ENCODE measurements around the gene L3MBTL3.
"Not testable (repeated sequence)": the region's sequence is repeated elsewhere in the genome, so short reads cannot be mapped to it uniquely, and the experiment has no call there.

Gene L3MBTL3

DNA sequence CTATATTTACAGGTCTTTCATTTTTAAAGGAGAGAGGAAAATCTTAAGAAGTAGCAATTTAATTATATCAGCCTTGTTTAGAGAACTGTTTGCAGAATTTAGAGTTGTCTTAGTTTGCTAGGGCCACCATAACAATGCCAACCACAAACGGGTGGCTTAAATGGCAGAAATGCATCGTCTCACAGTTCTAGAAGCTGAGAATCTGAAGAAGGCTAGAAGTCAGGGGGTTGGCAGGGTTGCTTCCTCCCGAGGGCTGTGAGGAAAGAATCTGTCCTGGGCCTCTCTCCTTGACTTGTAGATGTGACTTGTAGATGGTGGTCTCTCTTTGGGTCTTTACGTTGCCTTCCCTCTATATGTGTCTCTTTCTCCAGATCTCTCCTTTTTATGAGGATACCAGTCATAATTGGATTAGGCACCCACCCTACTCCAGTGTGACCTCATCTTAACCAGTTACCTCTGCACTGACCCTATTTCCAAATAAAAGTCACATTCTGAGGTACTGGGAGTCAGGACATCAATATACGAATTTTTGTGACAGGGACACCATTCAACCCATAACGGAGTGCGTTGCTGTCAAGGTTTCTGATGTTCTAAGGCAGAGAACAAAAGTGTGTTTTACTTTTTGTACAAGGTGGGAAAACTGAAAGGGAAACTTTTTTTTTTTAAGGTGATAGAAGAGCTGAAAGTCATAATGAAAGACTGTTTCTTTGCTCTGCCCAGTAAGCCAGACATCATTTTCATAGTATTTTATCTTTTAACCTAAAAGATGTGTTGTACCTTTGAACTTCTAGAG lies 119.9 kb downstream of the L3MBTL3 start:
- no peak for DNase-seq (ENCODE audit: low read depth in 2 of 2)

DNA sequence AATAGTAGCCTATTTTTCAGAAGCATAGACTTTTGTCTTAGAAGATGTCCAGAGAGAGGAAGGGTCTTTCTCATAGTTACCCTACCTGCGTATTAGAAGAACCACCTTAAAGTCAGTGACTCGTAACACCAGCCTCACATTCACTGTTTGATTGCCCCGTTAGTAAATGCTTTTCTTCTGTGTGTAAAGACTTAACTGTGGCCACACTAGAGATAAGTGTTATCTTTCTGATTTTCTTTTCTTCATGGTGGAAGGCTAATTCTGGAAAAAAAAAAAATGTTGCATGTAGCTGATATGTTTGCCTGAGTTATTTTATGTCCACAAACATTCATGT lies 120.5 kb downstream of the L3MBTL3 start:
- no peak for DNase-seq (ENCODE audit: low read depth in 2 of 2)

DNA sequence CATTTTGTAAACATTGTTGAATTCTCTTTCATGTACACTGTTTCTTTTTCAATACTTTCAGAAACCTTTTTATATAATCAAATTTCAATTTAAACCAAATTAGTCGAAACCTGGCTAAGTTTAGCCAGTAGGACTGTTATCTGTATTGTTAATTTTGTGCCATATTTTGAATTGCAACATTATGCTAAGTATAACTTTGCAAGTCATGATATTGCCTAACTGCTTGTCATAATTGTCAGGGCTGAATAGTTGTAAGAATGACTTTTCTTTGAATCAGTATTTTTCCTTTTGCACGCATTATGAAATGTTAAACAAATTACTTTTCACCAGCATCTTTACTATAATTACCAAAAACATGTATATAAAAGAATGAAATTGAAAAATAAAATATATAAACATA lies 121.7 kb downstream of the L3MBTL3 start:
- DNase-seq (ENCODE audit: low read depth in 2 of 2): no peak

DNA sequence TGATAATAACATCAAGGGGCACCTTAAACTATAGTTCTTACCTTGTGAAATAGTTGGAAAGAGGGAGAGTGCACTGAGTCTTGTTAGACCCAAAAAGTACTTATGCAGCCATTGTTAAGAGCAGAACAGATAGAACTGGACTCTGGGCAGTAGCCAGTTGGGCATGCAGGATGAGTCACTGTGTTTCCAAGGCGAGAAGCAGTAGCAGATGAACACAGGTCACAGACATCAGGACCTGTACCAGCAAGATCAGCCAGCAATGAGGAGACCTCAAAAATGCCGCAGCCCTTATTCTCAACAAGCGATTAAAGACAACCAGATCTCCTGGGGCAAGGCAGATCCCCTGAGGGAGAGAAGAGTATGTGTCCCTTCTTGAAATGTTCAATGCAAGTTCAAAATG lies 125.3 kb downstream of the L3MBTL3 start:
- DNase-seq (ENCODE audit: low read depth in 2 of 2): no peak

DNA sequence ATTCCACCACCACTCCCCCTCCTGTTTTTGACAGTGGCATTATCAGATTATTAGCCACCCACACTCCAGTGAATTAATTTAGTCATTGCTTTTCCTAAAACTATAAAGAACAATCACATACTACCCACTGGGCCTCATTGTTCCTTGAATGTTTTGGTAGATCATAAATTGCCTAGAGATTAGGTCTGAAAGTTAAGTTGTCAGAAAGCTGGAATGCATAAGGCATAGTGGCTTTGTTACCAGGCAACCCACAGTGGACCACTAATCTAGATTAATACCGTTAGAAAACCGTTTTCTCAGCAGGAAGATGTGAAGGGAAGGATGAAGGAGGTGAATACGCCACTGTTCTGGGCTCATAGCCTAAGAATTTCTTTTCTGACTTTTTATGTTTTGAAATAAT lies 128.7 kb downstream of the L3MBTL3 start:
- no peak for DNase-seq (ENCODE audit: low read depth in 2 of 2)

DNA sequence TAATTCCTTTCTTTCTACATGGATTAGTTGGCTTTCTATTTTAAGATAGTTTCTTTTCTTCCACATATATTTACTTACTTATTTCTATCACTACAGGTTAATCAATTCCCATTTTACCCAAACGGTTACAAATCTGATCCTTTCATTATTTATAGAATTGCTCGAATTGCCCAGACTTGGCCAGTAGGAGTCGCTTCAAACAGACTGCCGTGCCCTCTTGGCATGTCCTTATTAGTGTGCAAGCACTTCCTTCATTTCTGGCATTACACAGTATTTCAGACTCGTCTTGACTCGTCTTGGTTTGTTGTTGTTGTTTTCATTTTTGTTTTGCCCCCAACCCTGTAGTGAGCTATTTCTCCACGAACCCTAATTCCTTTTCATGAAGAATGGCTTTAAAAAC lies 129.8 kb downstream of the L3MBTL3 start:
- DNase-seq (ENCODE audit: low read depth in 2 of 2): no peak

DNA sequence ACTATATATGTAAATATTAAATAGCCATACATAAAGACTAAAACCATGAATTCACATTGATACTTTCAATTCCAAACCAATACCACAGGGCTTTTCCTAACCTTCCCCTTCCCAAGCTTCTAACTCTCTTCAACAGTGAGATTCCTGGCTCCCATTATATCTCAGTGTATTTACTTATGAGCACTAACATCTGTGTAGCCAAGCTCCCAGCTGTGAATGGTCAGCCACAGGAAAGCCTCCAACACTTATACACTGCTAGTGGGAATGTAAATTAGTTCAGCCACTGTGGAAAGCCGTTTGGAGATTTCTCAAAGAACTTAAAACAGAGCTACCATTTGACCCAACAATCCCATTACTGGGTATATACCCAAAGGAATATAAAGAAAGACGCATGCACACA lies 130.6 kb downstream of the L3MBTL3 start:
- DNase-seq (ENCODE audit: low read depth in 2 of 2): not testable (repeated sequence)

DNA sequence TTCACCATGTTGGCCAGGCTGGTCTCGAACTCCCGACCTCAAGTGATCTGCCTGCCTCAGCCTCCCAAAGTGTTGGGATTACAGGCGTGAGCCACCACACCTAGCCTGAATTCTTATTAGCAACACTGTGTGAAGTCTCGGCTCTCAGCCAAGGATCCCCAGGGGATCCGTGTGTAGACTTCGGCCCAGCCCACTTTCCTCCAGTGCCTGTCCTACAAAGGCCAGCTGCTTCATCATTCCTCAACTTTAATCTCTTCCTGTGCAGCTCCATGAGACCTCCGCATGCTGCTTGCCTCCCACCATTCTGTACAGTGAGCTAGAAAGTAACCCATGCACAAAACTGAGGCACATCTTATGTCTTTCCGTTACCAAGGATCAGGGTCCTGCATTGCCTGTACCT lies 132.5 kb downstream of the L3MBTL3 start:
- no peak for DNase-seq (ENCODE audit: low read depth in 2 of 2)

DNA sequence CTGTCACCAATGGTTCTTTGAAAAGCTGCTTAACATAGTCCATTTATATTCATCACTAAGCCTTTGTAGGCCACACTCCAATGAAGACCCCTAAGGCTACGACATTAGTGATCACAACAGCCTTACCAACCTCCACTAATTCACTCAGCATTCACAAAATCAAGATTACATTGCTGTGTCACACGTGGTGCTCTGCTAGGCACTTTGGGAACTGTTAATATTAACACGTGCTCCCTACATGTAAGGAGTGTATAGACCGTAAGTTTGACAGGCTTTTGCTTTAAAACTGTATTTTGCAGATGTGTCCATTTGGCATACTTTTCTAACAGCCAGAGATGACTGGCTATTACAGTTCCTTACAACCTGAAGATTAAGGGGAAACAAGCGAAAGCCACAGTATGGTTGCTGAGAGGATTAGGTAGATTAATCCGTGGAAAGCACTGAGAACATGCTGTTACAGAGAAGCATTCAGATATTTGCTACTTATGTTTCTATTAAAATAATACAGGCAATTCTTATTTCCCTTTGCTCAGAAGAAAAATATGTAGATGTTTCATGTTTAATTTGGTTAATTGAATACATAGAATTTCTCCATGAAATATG lies 134.6 kb downstream of the L3MBTL3 start:
- DNase-seq (ENCODE audit: low read depth in 2 of 2): no peak

DNA sequence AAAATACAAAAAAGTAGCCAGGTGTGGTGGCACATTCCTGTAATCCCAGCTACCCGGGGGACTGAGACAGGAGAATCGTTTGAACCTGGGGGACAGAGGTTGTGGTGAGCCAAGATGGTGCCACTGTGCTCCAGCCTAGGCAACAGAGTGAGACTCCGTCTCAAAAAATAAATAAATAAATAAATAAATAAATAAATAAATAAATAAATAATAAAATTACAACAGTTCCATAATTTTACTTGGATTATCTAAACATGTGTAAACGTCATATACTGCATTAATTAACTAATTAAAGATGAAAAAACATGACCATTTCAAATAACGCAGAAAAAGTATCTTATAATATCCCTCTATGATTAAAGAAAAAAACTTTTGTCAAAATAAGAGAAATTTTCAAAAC lies 138.5 kb downstream of the L3MBTL3 start:
- no peak for DNase-seq (ENCODE audit: low read depth in 2 of 2)

DNA sequence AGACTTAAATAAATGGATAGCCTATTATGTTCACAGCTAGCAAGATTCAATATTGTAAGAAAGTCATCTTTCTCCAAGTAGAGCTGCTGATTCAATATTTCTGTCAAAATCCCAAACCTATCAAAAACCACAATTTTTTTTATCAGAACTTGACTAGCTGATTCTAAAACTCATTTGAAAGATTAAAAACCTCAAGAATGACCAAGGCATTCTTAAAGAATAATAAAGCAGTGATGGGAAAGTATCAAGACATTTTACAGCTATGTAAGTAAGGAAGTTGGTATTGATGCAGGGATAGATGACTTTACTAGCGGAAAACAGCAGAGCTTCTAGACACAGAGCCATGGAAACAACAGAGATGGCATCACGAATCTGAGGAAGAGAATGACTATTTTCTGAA lies 139.7 kb downstream of the L3MBTL3 start:
- DNase-seq (ENCODE audit: low read depth in 2 of 2): no peak

DNA sequence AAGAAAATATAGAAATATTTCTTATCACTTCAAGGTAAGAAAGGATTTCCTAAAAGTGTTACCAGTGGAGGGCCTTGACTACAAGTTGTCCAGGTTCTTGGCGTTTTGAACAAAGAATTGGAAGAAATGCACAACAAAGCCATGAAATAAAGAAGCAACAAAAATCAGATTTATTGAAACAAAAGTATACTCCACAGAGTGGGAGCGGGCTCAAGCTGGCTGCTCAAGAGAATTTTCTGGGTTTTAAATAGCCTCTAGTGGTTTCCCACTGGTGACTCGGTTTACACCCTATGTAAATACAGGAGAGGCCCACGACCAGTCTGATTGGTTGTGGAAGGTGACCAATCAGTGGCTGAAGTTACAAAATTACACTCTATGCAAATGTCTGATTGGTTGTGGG lies 140.2 kb downstream of the L3MBTL3 start:
- no peak for DNase-seq (ENCODE audit: low read depth in 2 of 2)

DNA sequence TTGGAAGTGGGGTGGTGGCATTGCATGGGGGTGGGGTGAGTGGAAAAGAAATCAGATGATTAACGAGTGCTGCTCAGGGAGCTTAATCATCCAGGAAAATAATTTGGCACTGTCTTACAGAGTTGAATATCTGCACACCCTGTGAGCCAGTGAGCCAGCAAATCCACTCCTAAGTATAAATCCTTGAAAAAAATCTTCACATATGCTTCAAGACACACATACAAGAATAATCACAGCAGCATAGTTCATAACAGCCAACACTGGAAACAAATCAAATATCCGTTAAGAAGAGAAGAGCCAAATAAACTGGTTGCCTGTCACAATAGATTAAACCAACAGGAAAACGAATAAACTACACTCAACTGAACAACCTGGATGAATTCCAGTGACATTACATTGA lies 141.6 kb downstream of the L3MBTL3 start:
- DNase-seq (ENCODE audit: low read depth in 2 of 2): no peak

DNA sequence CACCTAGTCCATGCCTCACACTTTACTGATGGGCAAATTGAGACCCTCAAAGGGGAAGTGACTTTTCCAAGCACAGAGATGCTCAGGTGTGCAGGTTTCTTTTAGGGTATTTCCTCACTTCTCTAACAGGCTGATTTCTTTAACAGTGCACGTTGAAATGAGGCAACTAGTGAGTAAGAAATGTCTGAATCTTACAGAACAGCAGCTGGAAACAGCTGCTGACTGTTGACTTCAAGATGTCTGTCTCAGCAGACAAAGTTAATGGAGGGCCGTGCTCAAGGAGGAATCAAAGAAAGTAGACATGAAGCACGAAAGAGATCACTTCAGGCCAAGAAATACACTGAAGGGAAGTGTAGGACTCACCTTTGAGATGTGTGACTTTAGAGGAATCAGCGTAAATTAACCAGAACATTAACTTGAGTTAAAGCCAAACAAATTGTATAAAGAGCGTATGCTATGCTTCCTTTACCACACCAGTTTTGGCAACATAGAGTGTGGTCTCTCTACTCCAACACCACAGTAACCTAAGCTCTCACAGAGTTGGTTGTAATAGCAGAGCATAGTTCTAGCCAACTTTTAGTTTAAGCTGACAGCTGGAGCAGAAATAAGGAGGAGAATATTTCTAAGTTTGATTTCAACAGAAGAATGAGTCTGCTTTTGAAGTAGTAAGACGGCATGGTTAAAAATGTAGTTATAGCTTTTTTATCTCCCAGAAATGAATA lies 143.5 kb downstream of the L3MBTL3 start:
- DNase-seq (ENCODE audit: low read depth in 2 of 2): no peak

DNA sequence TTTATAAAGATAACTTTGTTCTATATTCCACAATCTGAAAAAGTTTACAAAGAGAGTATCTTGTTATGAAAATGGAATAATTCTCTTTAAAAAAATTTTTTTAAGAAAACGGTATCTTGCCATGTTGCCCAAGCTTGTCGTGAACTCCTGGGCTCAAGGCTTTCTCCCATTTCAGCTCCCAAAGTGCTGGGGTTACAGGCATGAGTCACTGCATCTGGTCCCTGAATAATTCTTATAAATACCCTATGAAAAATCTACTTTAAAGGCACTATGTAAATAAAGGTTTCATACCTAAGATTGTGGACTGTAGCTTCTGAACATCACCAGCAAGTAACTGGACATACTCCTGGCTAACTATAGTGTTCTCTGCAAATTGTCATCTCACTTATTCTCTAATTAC lies 144.0 kb downstream of the L3MBTL3 start:
- no peak for DNase-seq (ENCODE audit: low read depth in 2 of 2)

DNA sequence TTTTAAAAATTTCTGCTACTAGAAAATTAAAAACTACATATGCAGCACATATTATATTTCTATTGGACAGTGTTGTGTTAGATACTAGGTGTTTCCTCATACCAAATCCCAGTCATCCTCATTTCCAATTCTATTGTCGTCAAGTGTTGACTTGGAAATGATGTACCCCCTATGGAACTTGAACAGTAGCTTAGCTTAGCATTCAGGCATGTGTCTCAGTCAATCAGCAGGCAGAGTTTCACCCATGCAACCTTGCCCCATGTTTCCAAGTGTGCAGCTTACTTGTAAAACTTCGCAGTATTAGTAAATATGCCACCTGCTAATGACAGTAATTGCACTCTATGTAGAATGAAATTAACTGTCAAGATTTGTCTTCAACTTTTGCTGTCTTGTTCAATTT lies 144.9 kb downstream of the L3MBTL3 start:
- no peak for DNase-seq (ENCODE audit: low read depth in 2 of 2)

DNA sequence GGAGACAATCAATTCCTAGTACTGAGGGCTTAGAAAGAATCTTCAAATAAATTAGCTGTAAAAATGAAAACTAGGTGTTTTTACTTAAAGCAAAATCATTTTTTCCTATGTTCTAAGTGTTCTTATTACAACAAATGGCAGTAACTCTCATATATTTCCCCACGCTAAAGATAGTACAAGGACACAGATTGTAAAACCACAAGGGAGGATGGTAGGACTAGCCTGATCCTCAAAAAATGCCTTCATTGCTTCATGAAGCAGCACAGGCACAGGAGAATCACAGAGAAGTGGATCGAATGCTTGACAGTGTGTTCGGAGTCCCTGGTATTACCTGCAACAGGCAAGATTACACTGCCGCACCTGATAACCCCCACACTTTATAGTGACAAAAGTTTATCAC lies 145.9 kb downstream of the L3MBTL3 start:
- no peak for DNase-seq (ENCODE audit: low read depth in 2 of 2)

DNA sequence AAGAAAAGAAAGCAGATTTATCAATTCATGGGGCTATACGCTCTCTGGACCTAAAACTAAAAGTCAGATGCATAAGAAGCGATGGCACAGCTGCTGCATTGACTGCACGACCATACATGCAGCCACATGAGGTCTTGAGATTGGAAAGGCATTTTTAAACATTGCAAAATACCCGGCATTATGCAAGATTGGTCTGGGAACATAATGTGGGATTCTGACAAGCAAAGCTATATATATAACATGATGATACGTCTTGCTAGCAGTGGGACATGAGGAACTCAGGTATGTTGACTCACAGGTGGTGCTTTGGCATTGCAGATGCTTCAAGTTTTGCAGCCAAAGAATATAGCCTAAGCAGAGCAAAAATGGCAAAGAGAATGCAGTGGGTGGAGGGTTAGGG lies 149.3 kb downstream of the L3MBTL3 start:
- DNase-seq (ENCODE audit: low read depth in 2 of 2): no peak

DNA sequence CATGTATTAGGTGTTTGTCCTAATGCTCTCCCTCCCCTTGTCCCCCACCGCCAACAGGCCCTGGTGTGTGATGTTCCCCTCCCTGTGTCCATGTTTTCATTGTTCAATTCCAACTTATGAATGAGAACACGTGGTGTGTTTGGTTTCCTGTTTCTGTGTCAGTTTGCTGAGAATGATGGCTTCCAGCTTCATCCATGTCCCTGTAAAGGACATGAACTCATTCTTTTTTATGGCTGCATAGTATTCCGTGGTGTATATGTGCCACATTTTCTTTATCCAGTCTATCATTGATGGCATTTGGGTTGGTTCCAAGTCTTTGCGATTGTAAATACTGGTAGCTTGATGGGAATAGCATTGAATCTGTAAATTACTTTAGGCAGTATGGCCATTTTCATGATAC lies 151.8 kb downstream of the L3MBTL3 start:
- not testable (repeated sequence) for DNase-seq (ENCODE audit: low read depth in 2 of 2)

DNA sequence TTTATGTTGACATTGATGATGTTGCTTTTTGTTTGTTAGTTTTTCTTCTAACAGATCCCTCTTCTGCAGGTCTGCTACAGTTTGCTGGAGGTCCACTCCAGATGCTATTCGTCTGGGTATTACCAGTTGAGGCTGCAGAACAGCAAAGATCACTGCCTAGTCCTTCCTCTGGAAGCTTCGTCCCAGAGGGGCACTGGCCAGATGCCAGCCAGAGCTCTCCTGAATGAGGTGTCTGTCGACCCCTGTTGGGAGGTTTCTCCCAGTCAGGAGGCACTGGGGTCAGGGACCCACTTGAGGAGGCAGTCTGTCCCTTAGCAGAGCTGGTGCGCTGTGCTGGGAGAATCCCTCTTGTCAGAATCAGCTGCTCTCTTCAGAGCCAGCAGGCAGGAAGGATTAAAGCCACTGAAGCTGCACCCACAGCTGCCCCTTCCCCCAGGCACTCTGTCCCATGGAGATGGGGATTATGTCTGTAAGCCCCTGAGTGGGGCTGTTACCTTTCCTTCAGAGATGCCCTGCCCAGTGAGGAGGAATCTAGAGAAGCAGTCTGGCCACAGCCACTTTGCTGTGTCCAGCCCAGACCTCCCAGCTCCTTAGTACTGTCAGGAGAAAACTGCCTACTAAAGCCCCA lies 155.1 kb downstream of the L3MBTL3 start:
- DNase-seq (ENCODE audit: low read depth in 2 of 2): not testable (repeated sequence)

DNA sequence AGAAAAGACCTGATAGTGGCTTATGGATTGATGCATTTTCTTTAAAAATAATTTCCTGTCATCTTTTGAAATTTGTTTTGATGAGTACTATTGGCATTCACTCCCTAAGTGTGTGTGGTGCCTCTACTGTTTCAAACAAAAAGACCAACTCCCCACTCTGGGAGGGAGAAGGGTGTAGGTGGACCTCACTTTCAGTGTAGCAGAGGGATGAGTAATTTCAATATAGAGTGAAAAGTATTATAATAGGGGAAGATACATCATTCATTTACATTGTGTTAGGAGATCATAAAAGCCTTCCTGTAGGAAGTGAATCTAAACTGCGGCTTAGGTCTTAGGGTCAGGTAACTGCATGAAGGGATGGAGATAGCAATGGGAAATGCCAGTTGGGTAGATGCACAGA lies 158.0 kb downstream of the L3MBTL3 start:
- no peak for DNase-seq (ENCODE audit: low read depth in 2 of 2)

DNA sequence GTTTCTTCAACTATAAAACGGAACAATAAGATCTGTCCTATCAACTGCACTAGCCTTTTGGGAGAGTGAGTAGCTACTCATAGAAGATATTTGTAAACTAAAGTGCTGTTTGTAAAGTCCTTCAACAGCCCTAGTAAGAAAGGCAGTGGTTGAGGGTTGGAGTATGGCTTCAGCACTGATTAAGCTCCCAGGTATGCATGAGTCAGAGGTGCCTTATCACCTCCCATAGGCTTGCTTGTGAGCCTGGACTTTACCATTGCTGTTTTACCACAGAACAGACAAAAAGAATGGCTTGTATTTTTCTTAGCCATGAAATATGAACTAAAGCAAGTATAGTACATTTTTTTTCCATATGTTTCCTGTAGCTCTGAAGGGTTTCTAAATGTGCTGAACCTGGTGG lies 160.3 kb downstream of the L3MBTL3 start:
- no peak for DNase-seq (ENCODE audit: low read depth in 2 of 2)

DNA sequence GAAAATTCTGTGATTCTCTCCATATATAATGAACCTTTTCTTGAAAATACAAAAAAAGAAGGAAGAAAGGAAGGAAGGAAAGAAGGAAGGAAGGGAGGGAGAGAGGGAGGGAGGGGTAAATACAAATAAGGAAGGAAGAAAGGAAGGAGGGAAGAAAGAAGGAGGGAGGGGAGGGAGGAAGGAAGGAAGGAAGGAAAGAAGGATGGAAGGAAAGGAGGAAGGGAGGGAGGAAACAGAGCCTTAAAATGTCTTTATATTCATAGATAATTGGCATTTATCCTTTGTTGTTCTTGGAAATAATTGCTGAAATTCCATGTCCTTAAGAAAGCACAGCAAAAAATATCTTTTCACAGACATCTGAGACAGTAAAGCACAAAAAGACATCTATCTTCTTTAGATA lies 164.1 kb downstream of the L3MBTL3 start:
- no peak for DNase-seq (ENCODE audit: low read depth in 2 of 2)
